Body of pancreas (tissue), 4 donors: ENCODE measurements around the gene CTNND2.

Source experiments
- CTCF ChIP-seq, 7 experiments: fragments of 450-650 bp in 4 of 7; fragments of 200-600 bp in 3 of 7; sonication (generic) in 3 of 7; IDR thresholded peaks; one replicate each; pipeline ENCODE4 v1.5.1; 2016 to 2019; ENCODE audit warnings: antibody characterized with exemption in 7 of 7
- POLR2A ChIP-seq, 3 donors: fragments of 450-650 bp; IDR thresholded peaks; one replicate each; pipeline ENCODE4 v1.6.1; 2016; ENCODE audit warnings: antibody characterized with exemption in 3 of 3, mild to moderate bottlenecking in 2 of 3

- TF ChIP-seq POLR2A (IDR thresholded peaks at IDR 0.05), result no peak
- no peak for TF ChIP-seq CTCF (IDR thresholded peaks at IDR 0.05)
Observed at GRCh38 chr5:11596185-11596584, 308.1 kb downstream of the CTNND2 start.
